T47D (cell line): Measurements from ENCODE around the gene TRPV6.

Experiments
- DNase-seq, 2 experiments: peaks; one replicate each; pipeline versions ENCODE4 v3.0.0 to v3.0.0-alpha.2; 2011 to 2012; ENCODE audit warnings: low read depth in 1 of 2, low spot score in 1 of 2
- JUND ChIP-seq: IDR thresholded peaks from 2 replicates; pipeline ENCODE4 v1.6.1; 2012; ENCODE audit warnings: low read depth
- in situ Hi-C: cut with HindIII; loops from 2 replicates; pipeline ENCODE4 v1.10.0; 2016; ENCODE audit warnings: low sequenced_read_pairs, low pct_unique_long_range_greater_than_20kb

TRPV6 gene

GRCh38 chr7:142868188-142868985 is 17.2 kb downstream of the TRPV6 start:
- no peak for DNase-seq
- no peak for TF ChIP-seq JUND
- in situ Hi-C loops = no loop called here

GRCh38 chr7:142867398-142868187 is 18.0 kb downstream of the TRPV6 start:
- no peak for TF ChIP-seq JUND
- in situ Hi-C loops = no loop called here
- DNase-seq = no peak

- no peak for DNase-seq
- in situ Hi-C loops = no loop called here
- no peak for TF ChIP-seq JUND
These were observed 18.5 kb downstream of the TRPV6 start for GRCh38 chr7:142867097-142867378.

GRCh38 chr7:142866361-142867096 is 19.0 kb downstream of the TRPV6 start:
- no peak for TF ChIP-seq JUND
- peak; percentile 66 to 72 for DNase-seq
- in situ Hi-C loops = no loop called here

GRCh38 chr7:142865766-142866165 is 19.8 kb downstream of the TRPV6 start:
- in situ Hi-C loops = no loop called here
- no peak for DNase-seq
- no peak for TF ChIP-seq JUND

GRCh38 chr7:142864980-142865747 is 20.4 kb downstream of the TRPV6 start:
- in situ Hi-C loops = no loop called here
- DNase-seq = no peak
- TF ChIP-seq JUND = no peak

GRCh38 chr7:142863891-142864685 is 21.5 kb downstream of the TRPV6 start:
- TF ChIP-seq JUND = no peak
- no peak for DNase-seq
- in situ Hi-C loops = no loop called here

- no peak for DNase-seq
- in situ Hi-C loops = no loop called here
- TF ChIP-seq JUND = no peak
These were observed 22.7 kb downstream of the TRPV6 start for GRCh38 chr7:142862786-142863400.

- no peak for TF ChIP-seq JUND
- in situ Hi-C loops = no loop called here
- DNase-seq = no peak
These were observed 23.2 kb downstream of the TRPV6 start for GRCh38 chr7:142862351-142862750.

GRCh38 chr7:142860968-142861367 is 24.6 kb downstream of the TRPV6 start:
- DNase-seq = peak; percentile 29 to 69
- in situ Hi-C loops = no loop called here
- TF ChIP-seq JUND = no peak

GRCh38 chr7:142859829-142860228 is 25.7 kb downstream of the TRPV6 start:
- TF ChIP-seq JUND = no peak
- in situ Hi-C loops = no loop called here
- DNase-seq = peak in 1 of 2 experiments; percentile 54
